DMS 273 (cell line): ENCODE measurements around the gene METTL2B.
"Not testable (repeated sequence)": the region's sequence is repeated elsewhere in the genome, so short reads cannot be mapped to it uniquely, and the experiment has no call there.

Experiments used
- DNase-seq: peaks from one replicate; lab custom pipeline; 2025; ENCODE audit not compliant: unreplicated experiment; lab: John Stamatoyannopoulos, UW

Gene METTL2B

DNA sequence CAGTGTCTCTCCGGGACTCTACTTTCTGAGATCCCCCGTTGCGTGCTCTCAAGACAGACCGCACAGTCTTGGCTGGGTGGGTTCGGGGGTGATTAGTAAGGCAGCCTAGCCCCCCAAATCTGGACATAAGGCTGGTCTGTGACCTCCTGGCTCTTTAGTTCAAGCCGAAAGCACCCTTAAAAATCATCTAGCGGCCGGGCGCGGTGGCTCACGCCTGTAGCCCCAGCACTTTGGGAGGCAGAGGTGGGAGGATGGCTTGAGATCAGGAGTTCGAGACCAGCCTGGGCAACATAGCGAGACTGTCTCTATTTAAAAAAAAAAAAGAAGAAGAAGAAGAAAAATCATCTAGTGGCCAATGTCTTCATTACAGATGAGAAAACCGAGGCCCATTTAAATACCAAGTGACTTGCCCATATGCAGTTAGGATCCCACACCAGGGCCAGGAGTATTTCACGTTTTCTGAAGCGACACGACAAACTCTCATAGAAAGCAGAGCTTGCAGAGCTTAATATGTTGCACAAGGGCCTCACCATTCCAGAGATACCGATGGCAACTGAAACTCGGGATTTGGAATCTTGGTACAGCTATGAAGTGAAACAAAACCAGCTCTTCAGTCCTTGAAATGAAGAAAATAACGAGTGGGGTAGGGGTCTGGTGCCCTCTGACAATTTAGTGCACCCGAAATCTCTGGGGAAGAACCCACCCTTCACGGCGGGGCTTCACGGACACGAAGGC, 21.6 kb upstream of the METTL2B start:
- DNase-seq = peak; percentile 68

DNA sequence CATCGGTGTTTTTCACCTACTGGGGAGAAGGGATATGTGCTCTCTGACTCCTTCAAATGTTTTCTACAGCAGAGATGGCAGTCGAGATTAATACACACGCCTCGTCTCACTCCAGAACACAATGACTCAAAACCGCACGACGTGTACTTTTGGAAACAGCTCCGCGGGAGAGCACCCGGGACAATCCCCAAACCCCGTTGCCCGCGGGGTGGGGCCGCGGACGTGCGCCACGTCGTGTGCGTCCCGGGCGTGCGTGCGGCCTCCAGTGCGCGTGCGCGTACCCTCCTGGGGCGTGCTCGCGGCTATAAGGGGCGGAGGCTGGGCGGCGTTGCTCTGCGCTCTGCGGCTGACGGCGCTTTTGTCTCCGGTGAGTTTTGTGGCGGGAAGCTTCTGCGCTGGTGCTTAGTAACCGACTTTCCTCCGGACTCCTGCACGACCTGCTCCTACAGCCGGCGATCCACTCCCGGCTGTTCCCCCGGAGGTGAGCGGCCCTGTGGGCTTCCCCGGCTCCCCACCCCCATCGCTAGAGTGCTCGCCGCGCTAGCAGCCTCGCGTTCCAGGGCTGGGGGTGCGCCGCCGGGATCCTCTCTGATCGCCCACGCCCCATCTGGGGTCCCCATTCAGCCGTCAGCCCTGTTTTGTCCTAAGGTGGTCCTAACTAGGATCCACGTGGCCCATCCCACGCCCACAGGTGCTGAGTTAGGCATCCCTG, 20.8 kb upstream of the METTL2B start, which contains the start of gene HILPDA:
Gene HILPDA, plus strand, starts transcription at position 336 of the 712 bp plus-strand sequence. CDS start 1,391 bp downstream, outside the sequence.
- peak; percentile 98 for DNase-seq

DNA sequence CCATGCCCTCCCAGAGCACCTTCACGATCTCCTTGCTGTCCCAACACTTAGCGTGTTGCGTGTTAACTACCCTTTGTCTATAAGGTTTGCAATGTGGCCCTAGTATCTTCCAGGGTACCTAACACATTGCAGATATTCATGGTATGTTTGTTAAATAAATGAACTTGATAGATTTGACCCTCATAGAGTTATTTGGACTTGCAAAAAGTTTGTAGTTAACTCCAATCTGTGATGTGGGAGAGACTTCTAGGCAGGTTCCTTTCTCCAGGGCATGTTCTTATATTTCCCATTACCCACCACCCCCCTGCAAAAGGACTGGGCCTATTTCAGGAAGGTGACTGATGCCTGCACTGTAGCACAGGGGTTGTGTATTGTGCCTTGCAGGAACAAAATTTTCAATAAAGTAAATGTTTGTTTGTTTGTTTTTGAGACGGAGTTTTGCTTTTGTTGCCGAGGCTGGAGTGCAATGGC, 20.3 kb upstream of the METTL2B start:
- DNase-seq = peak; percentile 64

DNA sequence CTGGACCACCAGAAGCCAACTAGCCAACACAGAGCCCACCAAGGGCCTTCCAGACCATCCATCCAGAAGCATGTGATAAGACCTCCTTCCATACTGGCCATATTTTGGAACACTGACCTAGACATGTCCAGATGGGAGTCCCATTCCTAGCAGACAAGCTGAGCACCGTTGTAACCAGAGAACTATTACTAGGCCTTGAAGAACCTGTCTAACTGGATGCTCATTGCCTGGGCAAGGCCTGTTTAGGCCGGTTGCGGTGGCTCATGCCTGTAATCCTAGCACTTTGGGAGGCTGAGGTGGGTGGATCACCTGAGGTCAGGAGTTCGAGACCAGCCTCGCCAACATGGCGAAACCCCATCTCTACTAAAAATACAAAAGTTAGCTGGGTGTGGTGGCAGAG, 19.2 kb upstream of the METTL2B start:
- not testable (repeated sequence) for DNase-seq

DNA sequence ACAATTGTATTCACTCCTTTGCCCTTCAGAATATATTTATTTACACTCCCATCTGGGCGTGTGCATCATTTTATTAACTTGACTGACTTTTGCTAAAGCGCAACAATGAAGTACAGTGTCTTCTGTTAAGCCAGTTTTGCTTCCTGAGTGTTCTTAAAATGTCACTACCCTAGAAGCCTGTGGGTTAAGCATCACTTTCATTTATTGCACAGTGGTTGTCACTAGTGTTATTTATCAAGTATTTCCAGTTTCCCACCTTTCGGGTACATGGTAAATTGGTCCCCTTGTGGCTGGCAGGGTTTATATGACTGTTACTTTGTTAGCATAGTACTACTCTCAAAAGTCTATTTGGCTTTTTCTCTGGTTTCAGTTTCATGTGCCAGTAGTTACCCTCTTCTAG, 17.6 kb upstream of the METTL2B start:
- no peak for DNase-seq

DNA sequence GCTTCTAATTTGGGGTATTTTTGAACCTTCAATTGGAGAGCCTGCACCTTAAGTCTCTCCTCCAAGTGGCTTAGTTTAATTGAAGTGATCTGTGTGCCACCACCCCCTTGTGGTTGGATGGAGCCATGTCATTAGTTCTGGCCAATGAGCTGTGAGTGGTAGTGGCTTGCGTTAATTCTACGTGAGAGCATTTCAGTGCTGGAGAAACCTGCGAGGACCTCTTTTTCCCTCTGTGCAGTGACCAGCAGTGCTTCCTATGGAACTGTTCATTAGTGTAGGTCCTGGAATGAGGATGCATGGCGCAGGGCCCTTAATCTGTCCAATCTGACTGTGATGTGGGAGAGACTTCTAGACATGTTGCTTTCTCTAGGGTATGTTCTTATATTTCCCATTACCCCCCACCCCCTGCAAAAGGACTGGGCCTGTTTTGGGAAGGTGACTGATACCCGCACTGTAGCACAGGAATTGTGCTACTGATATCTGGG, 17.1 kb upstream of the METTL2B start:
- peak; percentile 86 for DNase-seq

DNA sequence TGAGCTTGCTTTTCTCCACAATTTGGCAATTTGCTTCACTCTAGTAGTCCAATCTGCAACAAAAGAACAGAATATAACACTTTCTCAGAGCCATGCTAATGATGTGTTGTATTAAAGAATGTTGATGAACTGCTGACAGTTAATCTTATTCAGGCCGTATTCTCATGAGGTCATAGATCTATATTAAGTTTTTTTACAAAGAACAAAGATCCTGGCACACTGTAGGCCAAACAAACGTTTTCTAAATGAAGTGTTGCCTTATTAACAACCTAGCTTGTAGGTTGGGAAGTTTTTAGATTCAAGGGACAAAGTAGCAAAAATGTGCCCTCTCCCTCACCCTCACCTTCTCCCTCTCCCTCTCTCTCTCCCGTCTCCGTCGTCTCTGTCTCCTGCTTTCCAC, 14.1 kb upstream of the METTL2B start:
- DNase-seq = no peak

DNA sequence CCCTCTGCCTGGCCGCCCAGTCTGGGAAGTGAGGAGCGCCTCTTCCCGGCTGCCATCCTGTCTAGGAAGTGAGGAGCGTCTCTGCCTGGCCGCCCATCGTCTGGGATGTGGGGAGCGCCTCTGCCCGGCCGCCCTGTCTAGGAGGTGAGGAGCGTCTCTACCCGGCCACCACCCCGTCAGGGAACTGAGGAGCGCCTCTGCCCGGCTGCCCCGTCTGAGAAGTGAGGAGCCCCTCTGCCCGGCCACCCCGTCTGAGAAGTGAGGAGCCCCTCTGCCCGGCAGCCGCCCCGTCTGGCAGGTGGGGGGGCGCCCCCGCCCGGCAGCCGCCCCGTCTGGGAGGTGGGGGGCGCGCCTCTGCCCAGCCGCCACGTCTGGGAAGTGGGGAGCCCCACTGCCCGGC, 13.2 kb upstream of the METTL2B start:
- not testable (repeated sequence) for DNase-seq

DNA sequence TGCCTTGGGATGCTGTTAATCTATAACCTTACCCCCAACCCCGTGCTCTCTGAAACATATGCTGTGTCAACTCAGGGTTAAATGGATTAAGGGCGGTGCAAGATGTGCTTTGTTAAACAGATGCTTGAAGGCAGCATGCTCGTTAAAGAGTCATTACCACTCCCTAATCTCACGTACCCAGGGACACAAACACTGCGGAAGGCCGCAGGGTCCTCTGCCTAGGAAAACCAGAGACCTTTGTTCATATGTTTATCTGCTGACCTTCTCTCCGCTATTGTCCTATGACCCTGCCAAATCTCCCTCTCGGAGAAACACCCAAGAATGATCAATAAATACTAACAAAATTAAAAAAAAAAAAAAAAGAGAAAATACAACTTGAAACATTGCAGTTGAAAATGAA, 12.6 kb upstream of the METTL2B start:
- not testable (repeated sequence) for DNase-seq

DNA sequence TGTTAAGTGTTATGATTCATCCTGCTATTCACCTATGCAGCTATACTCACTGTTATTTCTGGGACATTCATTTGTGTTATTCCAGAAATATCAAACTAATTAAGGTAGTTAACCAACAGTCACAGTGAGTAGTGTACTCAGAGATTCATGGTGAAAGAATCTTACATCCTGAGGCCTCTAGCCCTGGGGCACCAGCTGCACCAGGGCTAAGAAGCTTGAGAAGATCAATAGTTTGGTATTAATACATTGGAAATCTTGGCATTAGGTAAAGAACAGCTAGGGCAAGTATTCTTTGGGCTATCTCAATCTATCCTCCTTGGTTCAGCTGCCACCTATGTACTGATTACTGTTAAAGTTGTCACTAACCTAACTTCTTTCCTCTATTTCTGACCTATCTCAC, 9.7 kb upstream of the METTL2B start:
- DNase-seq = not testable (repeated sequence)

DNA sequence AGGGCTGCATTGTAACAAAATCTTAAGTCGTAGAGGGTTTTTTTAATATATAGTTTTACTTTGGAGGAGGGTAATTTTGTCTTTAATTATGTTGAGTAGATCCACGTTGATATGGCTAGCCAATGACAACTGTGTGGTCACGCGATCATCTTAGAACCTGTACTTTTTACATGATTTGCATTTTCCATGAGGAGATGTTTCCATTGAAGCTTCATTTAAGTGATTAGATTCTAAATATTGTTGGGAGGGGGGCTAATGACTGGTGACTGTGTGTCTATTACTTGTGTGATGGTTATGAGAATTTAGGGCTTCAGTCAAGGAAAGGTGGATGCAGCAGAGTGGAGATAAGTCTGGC, 765 bp downstream of the METTL2B start:
- not testable (repeated sequence) for DNase-seq

DNA sequence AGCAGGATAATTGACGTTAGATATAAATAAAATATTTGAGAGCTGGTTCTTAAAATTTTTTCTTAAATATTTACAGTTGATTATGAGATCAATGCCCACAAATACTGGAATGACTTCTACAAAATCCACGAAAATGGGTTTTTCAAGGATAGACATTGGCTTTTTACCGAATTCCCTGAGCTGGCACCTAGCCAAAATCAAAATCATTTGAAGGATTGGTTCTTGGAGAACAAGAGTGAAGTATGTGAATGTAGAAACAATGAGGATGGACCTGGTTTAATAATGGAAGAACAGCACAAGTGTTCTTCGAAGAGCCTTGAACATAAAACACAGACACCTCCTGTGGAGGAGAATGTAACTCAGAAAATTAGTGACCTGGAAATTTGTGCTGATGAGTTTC, 2.5 kb downstream of the METTL2B start:
- DNase-seq = not testable (repeated sequence)

DNA sequence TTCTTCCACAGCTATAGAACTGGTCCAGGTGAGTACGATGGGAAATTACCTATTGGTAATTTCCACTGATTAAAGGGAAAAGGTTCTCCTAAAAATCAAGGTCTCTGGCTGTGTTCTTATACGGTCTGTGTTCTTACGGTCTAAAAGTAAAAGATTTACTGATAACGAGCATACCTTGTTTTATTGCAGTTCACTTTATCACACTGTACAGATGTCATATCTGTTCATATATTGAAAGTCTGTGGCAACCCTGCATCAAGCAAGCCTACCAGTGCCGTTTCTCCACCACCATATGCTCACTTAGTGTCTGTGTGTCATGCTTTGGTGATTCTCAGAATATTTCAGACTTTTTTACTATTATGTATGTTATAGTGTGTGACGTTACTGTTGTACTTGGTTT, 11.6 kb downstream of the METTL2B start:
- not testable (repeated sequence) for DNase-seq

DNA sequence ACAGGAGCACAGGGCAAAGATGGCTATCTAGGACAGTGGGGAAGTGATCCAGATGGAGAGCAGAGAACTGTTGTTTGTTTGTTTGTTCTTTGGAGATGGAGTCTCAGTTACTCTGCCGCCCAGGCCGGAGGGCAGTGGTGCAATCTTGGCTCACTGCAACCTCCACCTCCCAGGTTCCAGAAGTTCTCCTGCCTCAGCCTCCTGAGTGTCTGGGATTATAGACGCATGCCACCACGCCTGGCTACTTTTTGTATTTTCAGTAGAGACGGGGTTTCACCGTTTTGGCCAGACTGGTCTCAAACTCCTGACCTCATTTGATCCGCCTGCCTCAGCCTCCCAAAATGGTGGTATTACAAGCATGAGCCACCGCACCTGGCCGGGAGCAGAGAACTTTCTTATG, 20.9 kb downstream of the METTL2B start:
- no peak for DNase-seq

DNA sequence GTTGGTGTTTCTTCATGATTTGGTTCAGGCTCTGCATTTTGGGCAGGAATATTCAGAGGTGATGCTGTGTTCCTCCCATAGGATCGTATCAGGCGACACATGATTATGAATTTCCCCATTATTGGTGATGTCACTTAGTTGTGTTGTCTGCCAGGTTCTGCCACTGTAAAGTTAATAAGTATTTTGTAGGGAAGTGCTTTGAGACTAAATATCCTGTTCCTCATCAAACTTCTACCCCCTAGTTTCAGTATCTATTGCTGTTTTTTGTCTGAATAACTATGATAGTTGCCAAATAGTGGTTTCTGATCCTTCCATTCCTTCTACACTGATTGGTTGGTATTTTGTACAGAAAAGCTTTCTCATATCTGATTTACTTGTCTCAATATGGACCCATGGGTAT, 28.9 kb downstream of the METTL2B start:
- DNase-seq = not testable (repeated sequence)

DNA sequence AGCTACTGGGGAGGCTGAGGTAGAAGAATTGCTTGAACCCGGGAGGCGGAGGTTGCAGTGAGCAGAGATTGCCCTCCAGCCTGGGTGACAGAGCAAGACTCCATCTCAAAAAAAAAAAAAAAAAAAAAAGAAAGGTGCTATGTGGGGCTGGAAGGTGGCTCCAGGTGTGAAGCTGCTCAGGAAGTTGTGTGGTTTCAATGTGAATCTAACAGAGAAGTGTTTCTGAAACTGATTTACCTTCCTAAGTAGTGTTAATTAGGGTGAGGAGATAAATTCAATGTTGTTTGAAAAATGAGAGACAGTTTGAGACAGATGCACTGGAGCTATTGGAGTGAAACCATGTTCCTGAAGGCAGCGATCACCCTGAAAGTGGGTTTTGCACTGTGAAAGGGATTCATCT, 30.3 kb downstream of the METTL2B start:
- DNase-seq = not testable (repeated sequence)

DNA sequence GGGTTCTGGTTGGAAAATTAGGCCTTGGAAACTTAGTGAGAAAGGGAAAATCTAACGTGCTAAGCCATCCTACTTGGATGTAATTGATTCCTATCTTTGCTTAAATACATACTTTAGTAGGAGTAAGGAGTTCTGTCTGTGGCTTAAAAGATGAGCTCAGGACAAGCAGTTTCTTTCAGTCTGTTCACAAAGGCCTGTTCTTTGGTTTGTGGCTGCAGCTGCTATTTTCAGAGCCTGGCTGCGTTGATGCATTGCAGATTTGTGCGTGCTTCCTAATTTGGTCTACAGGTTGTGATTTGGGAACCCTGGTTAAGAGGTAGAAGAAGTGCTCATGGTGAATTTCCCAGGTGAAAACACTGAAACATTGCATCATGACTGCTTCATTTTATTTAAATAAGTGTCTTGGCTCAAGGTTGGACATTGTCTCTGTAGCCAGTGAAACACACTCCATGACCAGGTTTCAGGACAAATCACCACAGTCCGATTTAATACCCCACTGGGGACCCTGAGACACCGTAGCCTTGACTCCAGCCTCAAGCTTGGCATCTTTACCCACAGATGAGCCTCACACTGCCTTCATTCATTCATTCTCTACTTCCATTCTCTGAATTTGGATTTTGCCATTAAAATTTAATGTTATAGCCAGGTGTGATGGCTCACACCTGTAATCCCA, 30.9 kb downstream of the METTL2B start:
- not testable (repeated sequence) for DNase-seq

DNA sequence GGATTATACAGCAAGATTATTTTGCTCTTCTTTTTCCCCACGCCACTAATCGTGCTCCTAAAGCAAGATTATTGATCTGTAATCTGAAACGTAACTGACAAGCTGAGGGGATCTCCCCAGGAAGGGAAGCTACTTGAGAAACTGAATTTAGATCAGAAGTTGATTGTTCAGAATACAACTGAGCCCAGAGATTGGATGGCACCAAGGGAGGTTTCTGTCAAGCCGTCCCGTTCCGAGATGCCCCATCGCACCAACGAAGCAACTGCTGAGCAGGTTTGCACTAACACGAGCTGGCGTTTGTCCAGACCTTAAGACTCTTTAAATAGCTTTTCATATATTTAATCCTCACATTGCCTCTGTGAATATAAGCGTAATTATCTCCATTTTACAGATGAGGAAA, 35.1 kb downstream of the METTL2B start:
- DNase-seq = not testable (repeated sequence)

DNA sequence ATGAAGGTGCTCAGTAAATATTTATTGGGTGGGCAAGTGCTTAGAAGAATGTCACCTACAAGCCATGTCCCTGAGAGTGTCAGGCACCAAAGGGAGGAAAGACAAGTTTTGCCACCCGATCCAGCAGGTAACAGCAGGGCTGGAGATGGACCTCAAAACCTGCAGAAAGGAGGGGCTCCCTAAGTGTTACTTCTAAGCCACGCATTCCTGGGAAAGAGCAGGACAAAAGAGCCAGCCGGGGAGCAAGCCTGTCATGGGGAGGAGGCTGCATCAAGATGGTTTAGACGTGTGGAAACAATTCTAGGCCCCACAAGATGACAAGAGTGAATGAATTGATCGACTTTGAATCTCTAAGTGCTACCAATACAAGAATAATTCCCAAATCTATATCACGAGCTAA, 38.7 kb downstream of the METTL2B start:
- not testable (repeated sequence) for DNase-seq

DNA sequence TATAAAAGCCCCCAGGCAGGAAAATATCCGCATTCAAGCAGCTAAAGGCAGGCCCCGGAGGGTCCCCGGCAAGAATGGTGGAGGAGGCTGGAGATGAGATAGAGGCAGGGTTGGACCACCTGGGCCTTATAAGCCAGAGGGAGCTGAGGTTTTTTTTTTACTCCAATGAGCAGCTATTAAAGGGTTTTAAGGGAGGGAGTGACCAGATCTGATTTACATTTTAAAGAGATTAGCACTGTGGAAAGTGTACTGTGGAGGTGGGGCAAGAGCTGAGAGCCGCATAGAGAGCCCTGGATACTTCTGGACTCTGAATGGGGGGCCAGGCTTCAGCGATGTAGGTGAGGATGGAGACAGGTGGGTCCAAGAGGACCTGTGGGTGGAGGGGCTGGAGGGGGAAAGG, 40.5 kb downstream of the METTL2B start:
- DNase-seq = not testable (repeated sequence)

DNA sequence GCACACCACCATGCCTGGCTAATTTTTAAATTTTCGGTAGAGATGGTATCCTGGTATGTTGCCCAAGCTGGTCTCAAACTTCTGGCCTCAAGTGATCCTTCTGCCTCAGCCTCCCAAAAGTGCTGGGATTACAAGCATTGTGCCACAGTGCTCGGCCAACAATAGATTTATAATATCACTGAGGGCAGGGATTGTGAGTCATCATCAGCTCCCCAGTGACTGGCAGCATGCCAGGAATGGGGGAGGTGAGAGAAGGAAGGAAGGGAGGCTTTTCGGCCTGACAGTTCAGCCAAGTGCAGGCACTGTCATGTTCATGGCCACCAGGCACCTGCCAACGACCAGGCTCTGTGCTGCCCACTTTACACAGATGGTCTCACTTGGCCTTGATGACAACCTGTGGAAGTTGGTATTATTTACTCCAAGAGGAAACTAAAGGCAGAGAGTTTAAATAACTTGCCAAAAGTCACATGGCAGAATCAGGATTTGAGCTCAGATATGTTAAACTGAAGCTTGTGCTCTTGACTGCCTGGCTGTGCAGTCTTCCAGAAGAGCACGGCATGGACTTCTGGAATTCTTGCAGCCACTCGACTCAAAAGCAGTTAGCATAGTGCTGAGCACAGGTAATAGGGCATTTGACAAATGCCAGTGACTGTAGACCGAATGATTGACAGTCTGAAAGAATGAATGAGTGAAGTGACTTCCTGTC, 46.8 kb downstream of the METTL2B start:
- DNase-seq = peak; percentile 86
